Vagina (tissue), 2 donors: ENCODE data around the gene MPV17. TPM values are rescaled to one million over a fixed set of nuclear protein-coding genes. Genes with fewer than 3 reads are reported as not detected.
A peak's percentile ranks its signal among the peaks of the same experiment; 100 is the strongest.

Experiments
- DNase-seq, 2 donors: peaks; one replicate each; pipeline ENCODE4 v3.0.0-alpha.2; 2017; ENCODE audit errors: extremely low spot score in 2 of 2
- H3K27ac ChIP-seq: fragments of 200-600 bp; sonication (generic); one replicate; pipeline ENCODE4 v1.5.1; 2019
- H3K27me3 ChIP-seq: fragments of 200-600 bp; sonication (generic); one replicate; pipeline ENCODE4 v1.5.1; 2019
- H3K36me3 ChIP-seq, 2 donors: fragments of 200-600 bp; sonication (generic); one replicate each; pipeline ENCODE4 v1.5.1; 2017 to 2019
- H3K4me1 ChIP-seq: fragments of 200-600 bp; sonication (generic); one replicate; pipeline ENCODE4 v1.5.1; 2019
- H3K4me3 ChIP-seq, 2 donors: fragments of 200-600 bp; sonication (generic); 1 replicate in 1 of 2; 2 replicates in 1 of 2; pipeline ENCODE4 v1.5.1; 2016 to 2019
- H3K9me3 ChIP-seq: fragments of 200-600 bp; sonication (generic); one replicate; pipeline ENCODE4 v1.5.1; 2019
- CTCF ChIP-seq, 3 experiments: fragments of 450-650 bp in 2 of 3; fragments of 200-600 bp in 1 of 3; sonication (generic) in 1 of 3; IDR thresholded peaks; one replicate each; pipeline ENCODE4 v1.5.1; 2017 to 2019; ENCODE audit warnings: antibody characterized with exemption in 3 of 3, mild to moderate bottlenecking in 2 of 3, moderate library complexity in 2 of 3
- POLR2A ChIP-seq, 2 donors: fragments of 450-650 bp; IDR thresholded peaks; one replicate each; pipeline ENCODE4 v1.6.1; 2017; ENCODE audit warnings: antibody characterized with exemption in 2 of 2, mild to moderate bottlenecking in 2 of 2, moderate library complexity in 2 of 2
- POLR2AphosphoS5 ChIP-seq, 2 donors: sonication (generic); formaldehyde crosslinking; IDR thresholded peaks; one replicate each; pipeline ENCODE4 v1.9.0; 2017; ENCODE audit warnings: antibody characterized with exemption in 2 of 2, mild to moderate bottlenecking in 2 of 2, low read depth in 1 of 2; ENCODE audit not compliant: insufficient read depth in 1 of 2
- intact Hi-C: fragments of 100-400 bp; cut with DNase I; formaldehyde crosslinking; loops from one replicate; pipeline ENCODE4 v1.15.1; 2023
- total RNA-seq: library from RNA; depleted of rRNA; stranded (reverse); fragments of >200 nt; gene quantifications from one replicate; pipeline ENCODE4 v1.2.3, GENCODE V29; 2016

MPV17 gene
- total RNA-seq, 1 donor from 2014 or later = 55.7 TPM

- H3K4me1 ChIP-seq = no peaks in the 10 kb centered on the region
- DNase-seq = no peak
- no peaks in the 10 kb centered on the region for H3K27me3 ChIP-seq
- TF ChIP-seq POLR2A (IDR thresholded peaks at IDR 0.05) (no peak), CTCF (IDR thresholded peaks at IDR 0.05) (no peak), POLR2AphosphoS5 (IDR thresholded peaks at IDR 0.05; ENCODE audit: insufficient read depth in 1 of 2, low read depth in 1 of 2) (no peak)
- no peaks in the 10 kb centered on the region for H3K36me3 ChIP-seq
- intact Hi-C loops = no loop called here
- no peak overlapping the region for H3K27ac ChIP-seq
- H3K4me3 ChIP-seq = no peak overlapping the region
- H3K9me3 ChIP-seq = no peaks in the 10 kb centered on the region
Measured at GRCh38 chr2:27296481-27296880, 26.4 kb downstream of the MPV17 start.

GRCh38 chr2:27294928-27295327, 28.0 kb downstream of the MPV17 start:
- no peak for DNase-seq
- no peak overlapping the region for H3K4me3 ChIP-seq
- no peaks in the 10 kb centered on the region for H3K27me3 ChIP-seq
- H3K27ac ChIP-seq = no peak overlapping the region
- intact Hi-C loops = no loop called here
- no peaks in the 10 kb centered on the region for H3K9me3 ChIP-seq
- no peaks in the 10 kb centered on the region for H3K36me3 ChIP-seq
- no peak for TF ChIP-seq POLR2AphosphoS5 (IDR thresholded peaks at IDR 0.05; ENCODE audit: insufficient read depth in 1 of 2, low read depth in 1 of 2)
- TF ChIP-seq CTCF (IDR thresholded peaks at IDR 0.05) = no peak
- TF ChIP-seq POLR2A (IDR thresholded peaks at IDR 0.05) = no peak
- no peaks in the 10 kb centered on the region for H3K4me1 ChIP-seq

GRCh38 chr2:27291865-27292264, 31.0 kb downstream of the MPV17 start:
- intact Hi-C loops = no loop called here
- no peak overlapping the region for H3K4me3 ChIP-seq
- no peak for DNase-seq
- no peak overlapping the region for H3K27ac ChIP-seq
- TF ChIP-seq CTCF (IDR thresholded peaks at IDR 0.05) (no peak), POLR2AphosphoS5 (IDR thresholded peaks at IDR 0.05; ENCODE audit: insufficient read depth in 1 of 2, low read depth in 1 of 2) (no peak), POLR2A (IDR thresholded peaks at IDR 0.05) (no peak)
- H3K27me3 ChIP-seq = no peaks in the 10 kb centered on the region
- H3K9me3 ChIP-seq = no peaks in the 10 kb centered on the region
- H3K4me1 ChIP-seq = no peaks in the 10 kb centered on the region
- H3K36me3 ChIP-seq = no peaks in the 10 kb centered on the region

GRCh38 chr2:27290549-27290948, 32.3 kb downstream of the MPV17 start:
- Histone ChIP-seq H3K4me1 (no peaks in the 10 kb centered on the region), H3K27me3 (no peaks in the 10 kb centered on the region), H3K27ac (no peak overlapping the region), H3K36me3 (no peaks in the 10 kb centered on the region), H3K9me3 (no peaks in the 10 kb centered on the region), H3K4me3 (no peak overlapping the region)
- intact Hi-C loops = no loop called here
- DNase-seq = no peak
- TF ChIP-seq POLR2A (IDR thresholded peaks at IDR 0.05) (no peak), POLR2AphosphoS5 (IDR thresholded peaks at IDR 0.05; ENCODE audit: insufficient read depth in 1 of 2, low read depth in 1 of 2) (no peak), CTCF (IDR thresholded peaks at IDR 0.05) (no peak)

- Histone ChIP-seq H3K9me3 (no peaks in the 10 kb centered on the region), H3K27ac (no peak overlapping the region), H3K36me3 (no peaks in the 10 kb centered on the region), H3K27me3 (no peaks in the 10 kb centered on the region), H3K4me3 (no peak overlapping the region), H3K4me1 (no peaks in the 10 kb centered on the region)
- intact Hi-C loops = no loop called here
- TF ChIP-seq POLR2A (IDR thresholded peaks at IDR 0.05) (no peak), CTCF (IDR thresholded peaks at IDR 0.05) (no peak), POLR2AphosphoS5 (IDR thresholded peaks at IDR 0.05; ENCODE audit: insufficient read depth in 1 of 2, low read depth in 1 of 2) (peak in 1 of 2 donors; percentile 49)
- no peak for DNase-seq
Measured at GRCh38 chr2:27288610-27289009, 34.3 kb downstream of the MPV17 start.
